HG02588 (cell line): ENCODE data around the gene SDK2.

Experiments used
- ATAC-seq: cut with Tn5 transposase; IDR thresholded peaks from one replicate; pipeline ENCODE4 v1.9.1; 2021; ENCODE audit warnings: mild to moderate bottlenecking, moderate library complexity; ENCODE audit not compliant: unreplicated experiment

SDK2 gene

GRCh38 chr17:73652886-73653480 lies 8.7 kb upstream of the SDK2 start:
- no peak for ATAC-seq

GRCh38 chr17:73650617-73651200 lies 6.5 kb upstream of the SDK2 start:
- ATAC-seq = no peak

- no peak for ATAC-seq
Measured at GRCh38 chr17:73650140-73650539, 5.9 kb upstream of the SDK2 start.

GRCh38 chr17:73648974-73649373 lies 4.7 kb upstream of the SDK2 start:
- no peak for ATAC-seq

GRCh38 chr17:73648543-73648820 lies 4.2 kb upstream of the SDK2 start:
- no peak for ATAC-seq

- no peak for ATAC-seq
Measured at GRCh38 chr17:73647772-73648542, 3.7 kb upstream of the SDK2 start.

- ATAC-seq = no peak
Measured at GRCh38 chr17:73647301-73647695, 3.1 kb upstream of the SDK2 start.

- ATAC-seq = no peak
Measured at GRCh38 chr17:73646409-73647300, 2.4 kb upstream of the SDK2 start.

- no peak for ATAC-seq
Measured at GRCh38 chr17:73645050-73645871, 1.0 kb upstream of the SDK2 start.

- no peak for ATAC-seq
Measured at GRCh38 chr17:73643852-73644144, 447 bp downstream of the SDK2 start.

- ATAC-seq = no peak
Measured at GRCh38 chr17:73643001-73643851, 1.0 kb downstream of the SDK2 start.

GRCh38 chr17:73642659-73643000 lies 1.6 kb downstream of the SDK2 start:
- ATAC-seq = no peak

GRCh38 chr17:73641826-73642600 lies 2.2 kb downstream of the SDK2 start:
- ATAC-seq = no peak

- no peak for ATAC-seq
Measured at GRCh38 chr17:73640691-73641090, 3.6 kb downstream of the SDK2 start.

- no peak for ATAC-seq
Measured at GRCh38 chr17:73639932-73640331, 4.3 kb downstream of the SDK2 start.

GRCh38 chr17:73639322-73639721 lies 4.9 kb downstream of the SDK2 start:
- no peak for ATAC-seq

GRCh38 chr17:73638556-73638955 lies 5.7 kb downstream of the SDK2 start:
- ATAC-seq = no peak

- ATAC-seq = no peak
Measured at GRCh38 chr17:73637866-73638265, 6.4 kb downstream of the SDK2 start.

- ATAC-seq = no peak
Measured at GRCh38 chr17:73635101-73635817, 9.0 kb downstream of the SDK2 start.
